GM18508 (cell line): ENCODE measurements around the gene TNXB.
"Not testable (repeated sequence)": the region's sequence is repeated elsewhere in the genome, so short reads cannot be mapped to it uniquely, and the experiment has no call there.

Source experiments
- ATAC-seq: cut with Tn5 transposase; IDR thresholded peaks from one replicate; pipeline ENCODE4 v1.9.1; 2021; ENCODE audit warnings: moderate number of reproducible peaks; ENCODE audit not compliant: insufficient read depth, unreplicated experiment

TNXB gene

DNA sequence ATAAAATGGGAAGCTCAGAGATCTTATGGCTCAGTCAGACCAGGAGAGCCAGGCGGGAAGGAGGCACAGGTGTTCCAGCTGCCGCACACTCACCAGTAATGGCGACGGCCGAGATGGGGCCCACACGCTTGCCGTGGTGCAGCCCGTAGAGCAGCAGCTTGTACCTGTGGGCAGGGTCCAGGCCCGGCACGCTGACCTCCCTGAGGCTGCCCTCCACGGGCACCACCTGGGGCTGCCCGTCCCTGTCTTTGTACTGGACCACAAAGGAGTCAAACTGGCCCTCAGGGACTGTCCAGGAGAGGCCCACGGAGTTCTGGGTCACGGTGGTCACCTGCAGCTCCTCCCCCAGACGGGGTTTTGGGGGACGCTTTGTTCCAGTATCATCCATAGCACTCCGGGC lies 39.7 kb downstream of the TNXB start:
- no peak for ATAC-seq

GRCh38 chr6:32068867-32069266 lies 40.3 kb downstream of the TNXB start:
- no peak for ATAC-seq

DNA sequence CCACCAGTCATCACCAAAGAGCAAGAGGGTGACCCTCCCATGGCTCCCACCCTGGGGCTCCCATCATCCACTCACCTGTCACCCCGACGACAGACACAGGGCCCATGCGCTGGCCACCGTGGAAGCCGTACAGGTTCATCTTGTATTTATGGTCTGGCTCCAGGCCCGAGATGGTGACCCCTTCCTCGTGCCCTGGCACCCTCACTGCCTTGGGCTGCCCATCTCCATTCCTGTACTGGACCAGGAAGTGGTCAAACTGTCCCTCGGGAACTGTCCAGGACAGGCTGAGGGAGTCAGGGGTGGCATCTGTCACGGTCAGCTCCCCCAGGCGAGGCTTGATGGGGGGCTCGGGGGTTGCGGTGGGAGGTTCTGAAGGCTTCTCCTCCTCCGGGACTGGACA lies 40.8 kb downstream of the TNXB start:
- not testable (repeated sequence) for ATAC-seq

DNA sequence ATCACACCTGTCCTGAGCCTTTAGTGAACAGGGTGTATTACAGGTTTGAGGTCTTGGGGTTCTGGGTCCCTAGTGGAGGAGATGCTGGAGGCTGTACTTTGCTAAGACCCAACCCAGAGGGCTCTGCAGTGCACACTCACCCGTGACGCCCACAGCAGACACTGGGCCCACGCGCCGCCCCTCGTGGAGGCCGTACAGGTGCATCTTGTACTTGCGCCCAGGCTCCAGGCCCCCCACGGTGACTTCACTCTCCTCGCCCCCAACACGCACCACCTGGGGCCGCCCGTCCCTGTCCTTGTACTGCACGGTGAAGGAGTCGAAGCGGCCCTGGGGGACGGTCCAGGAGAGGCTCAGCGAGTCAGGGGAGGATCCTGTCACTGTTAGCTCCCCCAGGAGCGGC lies 41.6 kb downstream of the TNXB start:
- not testable (repeated sequence) for ATAC-seq

DNA sequence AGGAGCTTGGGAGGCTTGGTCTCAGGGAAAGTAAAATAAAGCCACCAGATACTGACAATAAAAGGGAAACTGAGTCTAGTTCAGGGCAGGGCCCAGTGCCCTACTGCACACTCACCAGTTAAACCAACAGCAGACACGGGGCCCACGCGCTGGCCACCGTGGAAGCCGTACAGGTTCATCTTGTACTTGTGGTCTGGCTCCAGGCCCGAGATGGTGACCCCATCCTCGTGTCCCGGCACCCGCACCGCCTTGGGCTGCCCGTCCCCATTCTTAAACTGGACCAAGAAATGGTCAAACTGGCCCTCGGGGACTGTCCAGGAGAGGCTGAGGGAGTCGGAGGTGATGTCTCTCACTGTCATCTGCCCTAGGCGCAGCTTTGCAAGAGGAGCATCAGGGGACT lies 44.4 kb downstream of the TNXB start:
- ATAC-seq = no peak

DNA sequence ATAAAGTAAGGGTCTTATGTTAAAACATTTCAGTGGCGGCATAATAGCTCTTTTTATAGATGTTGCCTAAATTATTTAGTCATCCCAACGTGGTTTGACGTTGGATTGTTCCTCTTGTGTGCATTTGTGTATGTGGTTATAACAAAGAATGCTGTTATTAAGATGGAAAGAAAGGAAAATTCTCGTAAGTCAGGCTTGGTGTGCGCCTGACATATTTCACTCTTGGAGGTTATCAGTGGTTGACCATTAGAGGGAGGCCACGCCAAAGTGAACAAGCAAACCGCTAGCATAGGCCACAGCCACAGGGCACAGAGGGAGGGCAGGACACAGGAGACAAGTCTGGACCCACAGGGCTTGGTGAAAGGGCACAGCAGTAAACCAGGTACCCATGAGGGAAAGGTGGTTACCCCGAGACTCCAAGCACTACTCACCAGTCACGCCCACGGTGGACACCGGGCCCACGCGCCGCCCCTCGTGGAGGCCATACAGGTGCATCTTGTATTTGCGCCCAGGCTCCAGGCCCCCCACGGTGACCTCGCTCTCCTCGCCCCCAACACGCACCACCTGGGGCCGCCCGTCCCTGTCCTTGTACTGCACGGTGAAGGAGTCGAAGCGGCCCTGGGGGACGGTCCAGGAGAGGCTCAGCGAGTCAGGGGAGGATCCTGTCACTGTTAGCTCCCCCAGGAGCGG lies 48.0 kb downstream of the TNXB start:
- ATAC-seq = no peak

DNA sequence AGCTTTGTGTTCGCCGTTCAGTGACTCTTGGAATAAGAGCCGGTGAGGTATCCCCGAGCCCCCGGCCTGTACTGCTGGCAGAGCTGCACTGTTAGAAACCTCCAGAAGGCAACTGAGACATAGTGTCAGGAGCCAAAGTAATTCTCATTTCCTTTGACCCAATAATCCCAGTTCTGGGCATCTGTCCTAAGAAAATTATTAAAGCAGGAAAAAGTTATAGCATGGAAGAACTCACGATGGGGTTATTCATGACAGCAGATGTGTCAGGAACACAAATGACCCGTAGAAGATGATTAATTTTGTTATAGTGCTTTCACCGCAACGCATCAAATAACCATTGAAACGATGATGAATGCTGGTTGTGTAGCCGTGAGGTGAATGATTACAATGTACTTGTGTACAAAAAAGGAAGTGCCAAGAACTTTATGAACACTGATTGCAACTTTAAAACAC lies 50.6 kb downstream of the TNXB start:
- no peak for ATAC-seq

DNA sequence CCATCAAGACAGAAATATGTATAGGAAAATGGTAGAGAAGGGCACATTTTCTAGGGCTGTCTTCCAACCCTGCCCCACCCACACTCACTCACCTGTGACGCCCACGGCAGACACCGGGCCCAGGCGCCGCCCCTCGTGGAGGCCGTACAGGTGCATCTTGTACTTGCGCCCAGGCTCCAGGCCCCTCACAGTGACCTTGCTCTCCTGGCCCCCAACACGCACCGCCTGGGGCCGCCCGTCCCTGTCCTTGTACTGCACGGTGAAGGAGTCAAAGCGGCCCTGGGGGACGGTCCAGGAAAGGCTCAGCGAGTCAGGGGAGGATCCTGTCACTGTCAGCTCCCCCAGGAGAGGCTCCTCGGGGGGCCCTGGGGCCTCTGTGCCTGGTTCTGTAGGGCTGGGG lies 51.2 kb downstream of the TNXB start:
- ATAC-seq = no peak

DNA sequence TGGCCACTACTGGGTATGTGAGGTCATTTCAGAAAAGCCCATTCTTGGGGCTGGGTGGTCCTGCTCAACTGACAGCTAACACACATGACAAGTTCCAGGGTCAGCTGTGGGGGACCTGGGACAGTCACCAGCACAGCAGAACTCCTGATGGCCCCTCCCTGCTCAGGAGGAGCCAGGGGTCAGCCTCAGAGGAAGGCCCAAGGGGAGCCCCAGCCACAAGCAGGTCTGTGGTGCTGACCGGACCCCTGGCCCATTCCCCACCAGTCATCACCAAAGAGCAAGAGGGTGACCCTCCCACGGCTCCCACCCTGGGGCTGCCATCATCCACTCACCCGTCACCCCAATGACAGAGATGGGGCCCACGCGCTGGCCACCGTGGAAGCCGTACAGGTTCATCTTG lies 52.9 kb downstream of the TNXB start:
- no peak for ATAC-seq

DNA sequence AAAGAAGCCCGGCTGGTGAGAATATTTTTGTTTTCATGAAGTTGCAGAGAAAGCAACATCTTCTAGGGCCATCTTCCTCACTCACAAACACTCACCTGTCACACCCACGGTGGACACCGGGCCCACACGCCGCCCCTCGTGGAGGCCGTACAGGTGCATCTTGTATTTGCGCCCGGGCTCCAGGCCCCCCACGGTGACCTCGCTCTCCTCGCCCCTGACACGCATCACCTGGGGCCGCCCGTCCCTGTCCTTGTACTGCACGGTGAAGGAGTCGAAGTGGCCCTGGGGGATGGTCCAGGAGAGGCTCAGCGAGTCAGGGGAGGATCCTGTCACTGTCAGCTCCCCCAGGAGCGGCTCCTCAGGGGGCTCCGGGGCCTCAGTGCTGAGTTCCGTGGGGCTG lies 53.4 kb downstream of the TNXB start:
- not testable (repeated sequence) for ATAC-seq

DNA sequence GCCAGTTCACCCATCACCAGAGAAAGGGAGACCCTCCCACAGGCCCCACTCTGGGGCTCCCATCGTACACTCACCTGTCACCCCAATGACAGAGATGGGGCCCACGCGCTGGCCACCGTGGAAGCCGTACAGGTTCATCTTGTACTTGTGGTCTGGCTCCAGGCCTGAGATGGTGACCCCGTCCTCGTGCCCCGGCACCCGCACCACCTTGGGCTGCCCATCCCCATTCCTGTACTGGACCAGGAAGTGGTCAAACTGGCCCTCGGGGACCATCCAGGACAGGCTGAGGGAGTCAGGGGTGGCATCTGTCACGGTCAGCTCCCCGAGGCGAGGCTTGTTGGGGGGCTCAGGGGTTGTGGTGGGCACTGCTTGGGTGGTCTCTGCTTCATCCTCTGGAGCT lies 55.8 kb downstream of the TNXB start:
- not testable (repeated sequence) for ATAC-seq

DNA sequence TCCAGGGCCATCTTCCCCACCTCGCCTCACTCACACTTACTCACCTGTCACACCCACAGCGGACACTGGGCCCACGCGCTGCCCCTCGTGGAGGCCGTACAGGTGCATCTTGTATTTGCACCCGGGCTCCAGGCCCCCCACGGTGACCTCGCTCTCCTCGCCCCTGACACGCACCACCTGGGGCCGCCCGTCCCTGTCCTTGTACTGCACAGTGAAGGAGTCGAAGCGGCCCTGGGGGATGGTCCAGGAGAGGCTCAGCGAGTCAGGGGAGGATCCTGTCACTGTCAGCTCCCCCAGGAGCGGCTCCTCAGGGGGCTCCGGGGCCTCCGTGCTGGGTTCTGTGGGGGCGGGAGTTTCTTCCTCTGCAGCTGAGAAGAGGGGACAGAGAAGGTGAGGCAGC lies 56.5 kb downstream of the TNXB start:
- not testable (repeated sequence) for ATAC-seq

GRCh38 chr6:32050562-32050961 lies 58.6 kb downstream of the TNXB start:
- ATAC-seq = no peak

DNA sequence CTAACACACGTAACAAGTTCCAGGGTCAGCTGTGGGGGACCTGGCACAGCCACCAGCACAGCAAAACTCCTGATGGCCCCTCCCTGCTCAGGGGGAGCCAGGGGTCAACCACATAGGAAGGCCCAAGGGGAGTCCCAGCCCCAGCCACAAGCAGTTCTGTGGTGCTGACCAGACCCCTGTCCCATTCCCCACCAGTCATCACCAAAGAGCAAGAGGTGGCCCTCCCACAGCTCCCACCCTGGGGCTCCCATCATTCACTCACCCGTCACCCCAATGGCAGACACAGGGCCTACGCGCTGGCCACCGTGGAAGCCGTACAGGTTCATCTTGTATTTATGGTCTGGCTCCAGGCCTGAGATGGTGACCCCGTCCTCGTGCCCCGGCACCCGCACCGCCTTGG lies 59.4 kb downstream of the TNXB start:
- ATAC-seq = not testable (repeated sequence)

DNA sequence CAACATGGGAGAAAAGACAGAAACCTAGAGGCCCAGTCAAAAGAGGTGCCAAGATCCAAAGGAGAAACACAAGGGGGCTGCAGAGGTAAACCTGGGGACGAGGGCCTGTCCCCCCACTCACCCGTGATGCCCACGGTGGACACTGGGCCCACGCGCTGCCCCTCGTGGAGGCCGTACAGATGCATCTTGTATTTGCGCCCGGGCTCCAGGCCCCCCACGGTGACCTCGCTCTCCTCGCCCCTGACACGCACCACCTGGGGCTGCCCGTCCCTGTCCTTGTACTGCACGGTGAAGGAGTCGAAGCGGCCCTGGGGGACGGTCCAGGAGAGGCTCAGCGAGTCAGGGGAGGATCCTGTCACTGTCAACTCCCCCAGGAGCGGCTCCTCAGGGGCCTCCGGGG lies 60.0 kb downstream of the TNXB start:
- not testable (repeated sequence) for ATAC-seq

DNA sequence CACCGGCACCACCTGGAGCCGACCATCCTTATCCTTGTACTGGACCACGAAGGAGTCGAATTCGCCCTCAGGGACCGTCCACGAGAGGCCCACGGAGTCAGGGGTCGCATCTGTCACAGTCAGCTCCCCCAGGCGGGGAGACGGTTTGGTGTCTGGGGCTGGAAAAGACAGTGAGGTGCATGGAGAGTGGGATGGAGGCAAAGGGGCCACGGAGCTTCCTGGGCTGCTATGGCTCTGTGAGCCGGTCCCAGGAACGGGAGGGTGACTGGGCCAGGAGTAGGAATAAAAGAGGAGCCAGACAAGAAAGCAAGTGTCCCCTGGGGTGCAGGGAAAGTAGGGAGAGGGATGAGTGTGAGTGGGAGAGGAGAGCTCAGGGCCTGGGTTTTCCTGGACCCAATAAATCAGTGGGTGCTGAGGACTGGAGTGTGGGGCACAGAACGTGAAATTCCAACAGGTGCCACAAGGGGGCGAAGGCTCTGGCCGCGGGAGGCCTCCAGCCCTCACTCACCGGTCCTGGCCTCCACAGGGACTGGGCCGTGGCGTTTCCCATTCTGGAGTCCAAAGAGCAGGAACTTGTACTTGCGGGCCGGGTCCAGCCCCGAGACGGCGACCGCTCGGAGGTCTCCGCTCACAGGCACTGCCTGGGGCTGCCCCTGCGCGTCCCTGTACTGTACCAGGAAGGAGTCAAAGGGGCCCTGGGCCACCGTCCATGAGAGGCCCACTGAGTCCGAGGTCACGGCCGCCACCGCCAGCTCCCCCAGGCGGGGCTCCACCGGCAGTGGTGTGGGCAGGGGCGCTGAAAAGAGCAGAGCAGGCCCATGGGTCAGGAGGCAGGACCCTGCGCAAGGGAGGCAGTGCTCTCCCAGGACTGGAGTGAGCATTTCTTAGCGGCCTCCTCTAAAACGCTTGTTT lies 61.0 kb downstream of the TNXB start:
- no peak for ATAC-seq

DNA sequence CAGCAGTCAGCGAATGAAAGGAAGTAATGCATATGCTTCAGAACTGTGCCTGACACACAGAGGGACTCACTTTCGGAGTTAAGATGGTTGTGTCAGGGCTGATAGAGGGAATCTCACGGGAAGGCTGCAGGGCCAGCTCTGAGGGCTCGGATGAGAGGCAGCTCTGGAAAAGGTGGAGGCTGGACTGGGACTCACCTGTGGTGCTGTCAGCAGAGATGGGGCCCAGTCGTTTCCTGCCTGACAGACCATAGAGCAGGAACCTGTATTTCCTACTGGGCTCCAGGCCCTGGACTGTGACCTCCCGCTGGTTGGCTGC lies 61.6 kb downstream of the TNXB start:
- ATAC-seq = no peak

DNA sequence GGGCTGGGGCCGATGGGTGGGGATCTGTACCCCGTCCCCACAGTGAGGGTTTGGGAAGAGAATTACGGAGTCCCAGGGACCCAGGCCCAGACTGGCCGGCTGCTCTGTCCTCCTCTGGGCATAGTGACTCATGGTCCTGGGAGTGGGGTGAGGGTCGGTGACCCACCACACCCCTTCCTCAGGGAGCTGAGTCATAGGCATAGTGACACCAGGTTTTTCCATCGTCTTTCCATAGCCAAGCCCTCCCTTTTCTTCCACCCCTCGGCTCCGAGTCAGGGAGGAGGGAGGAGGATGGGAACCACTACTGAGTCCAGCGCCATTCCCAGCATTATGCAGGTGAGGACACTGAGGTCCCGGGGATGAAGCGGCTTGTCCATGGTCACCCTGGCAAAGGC lies 62.1 kb downstream of the TNXB start:
- ATAC-seq = no peak

GRCh38 chr6:32046450-32047083 lies 62.6 kb downstream of the TNXB start:
- ATAC-seq = no peak

DNA sequence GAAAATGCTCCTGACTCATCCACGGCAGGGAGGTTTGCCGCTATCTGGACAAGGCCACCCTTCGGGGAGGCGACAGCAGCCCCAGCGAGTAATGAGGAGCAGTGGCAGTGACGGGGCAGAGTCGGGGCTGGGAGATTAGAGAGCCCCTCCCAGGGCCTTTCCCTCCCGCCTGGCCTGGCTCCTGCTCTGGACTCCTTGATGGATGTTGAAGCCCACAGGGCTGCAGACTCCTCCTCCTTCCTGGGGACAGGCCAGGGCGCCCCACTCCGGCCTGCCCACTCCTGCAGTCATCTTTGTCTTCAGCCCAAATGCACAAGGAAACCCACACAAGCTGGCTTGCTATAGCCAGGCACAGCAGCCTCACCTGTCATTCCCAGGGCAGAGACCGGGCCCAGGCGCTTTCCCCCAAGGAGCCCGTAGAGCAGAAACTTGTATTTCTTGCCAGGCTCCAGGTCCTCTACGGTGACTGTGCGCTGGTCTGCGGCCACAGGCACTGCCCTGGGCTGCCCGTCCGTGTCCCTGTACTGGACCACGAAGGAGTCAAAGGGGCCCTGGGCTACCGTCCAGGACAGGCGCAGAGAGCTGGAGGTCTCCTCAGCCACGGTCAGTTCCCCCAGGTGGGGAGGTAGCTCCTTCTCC lies 63.2 kb downstream of the TNXB start:
- ATAC-seq = no peak

GRCh38 chr6:32044916-32045315 lies 64.2 kb downstream of the TNXB start:
- ATAC-seq = not testable (repeated sequence)
